Medulla oblongata (tissue), 1 donor: Measurements from ENCODE around the gene SH3GLB1.

Experiments
- DNase-seq: peaks from one replicate; pipeline ENCODE4 v3.0.0-alpha.2; 2015; ENCODE audit errors: extremely low spot score

SH3GLB1 gene

GRCh38 chr1:86773341-86774288 lies 69.2 kb downstream of the SH3GLB1 start:
- DNase-seq: no peak

- DNase-seq: peak; percentile 75
These were observed 70.2 kb downstream of the SH3GLB1 start for GRCh38 chr1:86774305-86775295.

GRCh38 chr1:86775395-86775794 lies 71.0 kb downstream of the SH3GLB1 start:
- no peak for DNase-seq

- no peak for DNase-seq
These were observed 71.7 kb downstream of the SH3GLB1 start for GRCh38 chr1:86776108-86776507.

- no peak for DNase-seq
These were observed 74.3 kb downstream of the SH3GLB1 start for GRCh38 chr1:86778569-86779239.

- no peak for DNase-seq
These were observed 75.2 kb downstream of the SH3GLB1 start for GRCh38 chr1:86779308-86780191.

- DNase-seq: no peak
These were observed 78.1 kb downstream of the SH3GLB1 start for GRCh38 chr1:86782482-86782881.

- no peak for DNase-seq
These were observed 83.2 kb downstream of the SH3GLB1 start for GRCh38 chr1:86787621-86788020.

- no peak for DNase-seq
These were observed 84.2 kb downstream of the SH3GLB1 start for GRCh38 chr1:86788300-86789206.

GRCh38 chr1:86795316-86795715 lies 90.9 kb downstream of the SH3GLB1 start:
- no peak for DNase-seq
